ENCODE results near the gene PTPN9.
A peak's percentile ranks its signal among the peaks of the same experiment; 100 is the strongest.
"Not testable (repeated sequence)": the region's sequence is repeated elsewhere in the genome, so short reads cannot be mapped to it uniquely, and the experiment has no call there.

Gene PTPN9

DNA sequence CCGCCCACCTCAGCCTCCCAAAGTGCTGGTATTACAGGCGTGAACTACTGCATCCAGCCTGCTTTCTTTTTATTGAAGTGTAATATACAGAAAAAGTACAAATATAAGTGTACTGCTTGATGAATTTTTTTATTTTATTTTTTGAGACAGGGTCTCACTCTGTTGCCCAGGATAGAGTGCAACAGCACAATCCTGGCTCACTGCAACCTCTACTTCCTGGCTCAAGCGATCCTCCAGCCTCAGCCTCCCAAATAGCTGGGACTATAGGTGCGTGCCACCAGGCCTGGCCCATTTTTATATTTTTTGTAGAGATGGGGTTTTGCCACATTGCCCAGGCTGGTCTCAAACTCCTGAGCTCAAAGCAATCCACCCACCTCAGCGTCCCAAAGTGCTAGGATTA, 3.8 kb upstream of the PTPN9 start:
- not testable (repeated sequence) for DNase-seq (ENCODE audit: low spot score)

- DNase-seq (ENCODE audit: low spot score): peak; percentile 27
These were observed 755 bp downstream of the PTPN9 start for GRCh38 chr15:75578173-75578947.

GRCh38 chr15:75577401-75578172, 1.5 kb downstream of the PTPN9 start:
- DNase-seq (ENCODE audit: low spot score): peak; percentile 55

DNA sequence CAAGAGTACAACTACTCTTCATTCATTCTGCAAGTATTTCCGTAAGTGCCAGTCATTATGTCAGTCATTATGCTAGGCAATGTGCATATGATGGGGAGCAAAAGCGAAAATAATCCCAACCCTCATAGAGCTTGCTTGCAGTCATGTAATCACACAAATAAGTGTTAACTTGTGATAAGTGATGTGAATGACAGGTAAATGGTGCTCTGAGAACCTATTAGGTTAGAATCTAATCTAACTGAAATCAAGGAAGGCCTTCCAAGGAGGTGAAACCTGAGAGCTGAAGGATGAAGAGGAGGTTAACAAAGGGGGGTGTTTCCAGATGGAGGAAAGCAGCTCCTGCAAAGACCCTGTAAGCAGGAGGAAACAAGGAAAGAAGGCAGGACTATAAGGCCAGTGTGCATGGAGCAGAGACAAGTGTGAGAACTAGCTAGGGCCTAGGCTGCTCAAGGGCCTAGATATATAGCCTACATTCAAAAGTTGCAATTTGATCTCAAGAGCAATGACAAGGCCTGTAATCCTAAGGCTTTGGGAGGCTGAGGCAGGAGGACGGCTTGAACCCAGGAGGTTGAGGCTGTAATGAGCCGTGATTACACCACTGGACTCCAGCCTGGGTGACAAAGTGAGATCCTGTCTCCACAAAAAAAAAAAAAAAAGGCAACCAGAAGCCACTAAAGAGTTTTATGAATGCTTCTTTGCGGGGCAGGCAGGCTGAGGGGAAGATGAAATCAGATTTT, 5.3 kb downstream of the PTPN9 start:
- no peak for DNase-seq (ENCODE audit: low spot score)

GRCh38 chr15:75570126-75570845, 8.8 kb downstream of the PTPN9 start:
- DNase-seq (ENCODE audit: low spot score): no peak

- no peak for DNase-seq (ENCODE audit: low spot score)
These were observed 13.8 kb downstream of the PTPN9 start for GRCh38 chr15:75565062-75565970.

- no peak for DNase-seq (ENCODE audit: low spot score)
These were observed 17.2 kb downstream of the PTPN9 start for GRCh38 chr15:75561888-75562287.

DNA sequence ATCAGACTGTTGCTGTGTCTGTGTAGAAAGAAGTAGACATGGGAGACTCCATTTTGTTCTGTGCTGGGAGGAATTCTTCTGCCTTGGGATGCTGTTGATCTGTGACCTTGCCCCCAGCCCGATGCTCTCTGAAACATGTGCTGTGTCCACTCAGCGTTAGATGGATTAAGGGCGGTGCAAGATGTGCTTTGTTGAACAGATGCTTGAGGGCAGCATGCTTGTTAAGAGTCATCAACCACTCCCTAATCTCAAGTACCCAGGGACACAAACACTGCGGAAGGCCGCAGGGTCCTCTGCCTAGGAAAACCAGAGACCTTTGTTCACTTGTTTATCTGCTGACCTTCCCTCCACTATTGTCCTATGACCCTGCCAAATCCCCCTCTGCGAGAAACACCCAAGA, 19.8 kb downstream of the PTPN9 start:
- not testable (repeated sequence) for DNase-seq (ENCODE audit: low spot score)

DNA sequence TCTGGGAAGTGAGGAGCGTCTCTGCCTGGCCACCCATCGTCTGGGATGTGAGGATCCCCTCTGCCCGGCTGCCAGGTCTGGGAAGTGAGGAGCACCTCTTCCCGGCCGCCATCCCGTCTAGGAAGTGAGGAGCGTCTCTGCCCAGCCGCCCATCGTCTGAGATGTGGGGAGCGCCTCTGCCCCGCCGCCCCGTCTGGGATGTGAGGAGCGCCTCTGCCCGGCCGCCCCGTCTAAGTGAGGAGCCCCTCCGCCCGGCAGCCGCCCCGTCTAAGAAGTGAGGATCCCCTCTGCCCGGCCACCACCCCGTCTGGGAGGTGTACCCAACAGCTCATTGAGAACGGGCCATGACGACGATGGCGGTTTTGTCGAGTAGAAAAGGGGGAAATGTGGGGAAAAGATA, 20.2 kb downstream of the PTPN9 start:
- not testable (repeated sequence) for DNase-seq (ENCODE audit: low spot score)

DNA sequence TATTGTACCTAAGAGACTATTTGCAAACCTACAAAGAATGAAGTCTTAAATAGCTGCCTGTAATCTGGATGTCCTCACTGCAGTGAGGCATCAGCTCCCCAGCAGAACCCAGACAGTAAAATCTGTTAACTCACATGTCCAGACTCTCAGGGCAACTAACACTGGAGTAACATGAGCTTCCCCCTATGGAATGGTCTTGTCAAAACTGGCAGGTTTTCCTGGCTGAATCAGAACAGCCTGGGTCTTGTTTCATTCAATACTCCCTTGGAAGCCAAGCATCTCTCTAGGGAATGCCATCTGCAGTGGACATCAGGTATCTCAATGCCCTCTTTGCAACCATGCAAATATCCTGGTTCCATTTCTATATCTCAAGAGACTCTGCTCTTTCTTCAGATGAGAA, 24.4 kb downstream of the PTPN9 start:
- DNase-seq (ENCODE audit: low spot score): no peak

DNA sequence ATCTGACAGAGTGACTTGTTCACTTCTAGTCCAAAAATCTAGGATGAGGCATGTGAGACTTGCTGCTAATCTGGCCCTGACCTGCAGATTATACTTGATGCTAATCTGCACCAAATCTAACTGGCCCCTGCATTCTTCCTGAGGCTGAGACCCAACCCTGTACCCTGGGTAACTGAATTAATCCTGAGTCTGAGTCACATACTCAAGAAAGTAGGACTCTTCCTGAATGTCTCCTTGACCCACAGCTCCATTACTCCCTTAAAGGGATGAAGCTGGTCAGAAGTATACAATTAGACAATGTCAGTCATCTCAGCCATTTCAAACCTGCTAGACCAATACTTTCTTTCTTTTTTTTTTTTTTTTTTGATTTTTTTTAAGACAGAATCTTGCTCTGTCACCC, 25.5 kb downstream of the PTPN9 start:
- no peak for DNase-seq (ENCODE audit: low spot score)

GRCh38 chr15:75551091-75551490, 28.0 kb downstream of the PTPN9 start:
- no peak for DNase-seq (ENCODE audit: low spot score)

GRCh38 chr15:75545064-75545463, 34.1 kb downstream of the PTPN9 start:
- DNase-seq (ENCODE audit: low spot score): no peak

DNA sequence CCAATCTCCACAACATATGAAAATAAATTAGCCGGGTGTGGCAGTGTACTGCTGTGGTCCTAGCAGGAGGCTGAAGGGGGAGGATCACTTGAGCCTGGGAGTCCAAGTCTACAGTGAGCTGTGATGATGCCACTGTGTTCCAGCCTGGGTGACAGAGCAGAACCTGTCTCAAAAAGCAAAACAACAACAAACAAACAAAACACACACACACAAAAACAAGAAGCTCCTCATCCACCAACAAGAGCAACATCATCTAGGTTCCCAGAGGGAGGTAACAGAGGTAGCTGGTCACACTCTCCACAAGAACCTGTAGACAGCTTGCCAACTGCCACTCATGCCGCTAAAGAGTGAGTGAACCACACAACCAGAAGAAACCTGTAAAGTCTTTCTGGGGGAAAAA, 34.8 kb downstream of the PTPN9 start:
- no peak for DNase-seq (ENCODE audit: low spot score)

- DNase-seq (ENCODE audit: low spot score): not testable (repeated sequence)
These were observed 36.1 kb downstream of the PTPN9 start for GRCh38 chr15:75542949-75543545.

DNA sequence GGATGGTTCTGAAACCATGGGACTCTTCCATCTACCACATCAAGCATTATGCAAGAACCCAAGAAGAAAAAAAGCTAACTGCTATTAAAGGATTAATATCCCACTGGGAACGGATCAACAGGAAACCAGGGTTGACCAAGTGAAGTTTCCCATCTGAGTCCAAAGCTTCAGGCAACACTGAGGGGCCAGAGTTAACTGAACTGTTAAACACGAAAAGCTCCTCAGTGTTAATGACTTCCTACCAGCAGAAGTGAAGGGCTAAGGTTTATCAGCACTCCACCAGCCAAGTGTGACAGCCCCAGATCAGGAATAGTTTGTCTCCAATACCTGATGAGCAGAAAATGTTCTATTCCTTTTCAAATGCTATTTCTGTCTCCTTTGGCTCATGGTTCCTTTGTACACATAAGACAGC, 36.7 kb downstream of the PTPN9 start:
- no peak for DNase-seq (ENCODE audit: low spot score)

DNA sequence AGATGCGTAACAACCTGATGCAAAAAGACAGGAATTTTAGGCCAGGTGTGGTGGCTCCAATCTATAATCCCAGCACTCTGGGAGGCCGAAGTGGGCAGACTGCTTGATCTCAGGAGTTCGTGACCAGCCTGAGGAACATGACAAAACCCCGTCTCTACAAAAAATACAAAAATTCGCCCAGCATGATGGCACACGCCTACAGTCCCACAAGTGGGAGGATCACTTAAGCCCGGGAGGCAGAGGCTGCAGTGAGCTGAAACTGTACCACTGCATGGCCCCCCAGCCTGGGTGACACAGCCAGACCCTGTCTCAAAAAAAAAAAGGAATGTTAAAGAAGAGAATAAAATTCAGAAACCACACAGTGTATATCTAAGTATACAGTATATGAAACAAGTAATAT, 40.7 kb downstream of the PTPN9 start:
- DNase-seq (ENCODE audit: low spot score): no peak

DNA sequence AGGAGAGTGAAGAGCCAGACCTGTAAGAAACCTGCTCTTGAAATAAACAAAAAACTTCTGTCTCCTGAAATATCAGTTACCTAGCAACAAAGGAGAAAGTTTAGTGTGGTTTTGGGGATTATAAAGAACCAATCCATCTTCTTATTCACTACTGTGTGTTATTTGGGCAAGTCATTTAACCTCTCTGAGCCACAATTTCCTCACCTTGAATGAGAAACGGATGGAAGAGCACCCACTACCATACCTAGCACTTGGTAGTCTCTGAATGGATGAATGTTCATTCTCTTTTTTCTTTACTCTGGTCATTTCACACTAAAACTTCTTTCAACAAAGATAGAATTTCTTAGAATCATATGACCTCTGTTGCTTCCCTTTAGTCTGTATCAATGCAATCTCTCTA, 45.2 kb downstream of the PTPN9 start:
- DNase-seq (ENCODE audit: low spot score): no peak

DNA sequence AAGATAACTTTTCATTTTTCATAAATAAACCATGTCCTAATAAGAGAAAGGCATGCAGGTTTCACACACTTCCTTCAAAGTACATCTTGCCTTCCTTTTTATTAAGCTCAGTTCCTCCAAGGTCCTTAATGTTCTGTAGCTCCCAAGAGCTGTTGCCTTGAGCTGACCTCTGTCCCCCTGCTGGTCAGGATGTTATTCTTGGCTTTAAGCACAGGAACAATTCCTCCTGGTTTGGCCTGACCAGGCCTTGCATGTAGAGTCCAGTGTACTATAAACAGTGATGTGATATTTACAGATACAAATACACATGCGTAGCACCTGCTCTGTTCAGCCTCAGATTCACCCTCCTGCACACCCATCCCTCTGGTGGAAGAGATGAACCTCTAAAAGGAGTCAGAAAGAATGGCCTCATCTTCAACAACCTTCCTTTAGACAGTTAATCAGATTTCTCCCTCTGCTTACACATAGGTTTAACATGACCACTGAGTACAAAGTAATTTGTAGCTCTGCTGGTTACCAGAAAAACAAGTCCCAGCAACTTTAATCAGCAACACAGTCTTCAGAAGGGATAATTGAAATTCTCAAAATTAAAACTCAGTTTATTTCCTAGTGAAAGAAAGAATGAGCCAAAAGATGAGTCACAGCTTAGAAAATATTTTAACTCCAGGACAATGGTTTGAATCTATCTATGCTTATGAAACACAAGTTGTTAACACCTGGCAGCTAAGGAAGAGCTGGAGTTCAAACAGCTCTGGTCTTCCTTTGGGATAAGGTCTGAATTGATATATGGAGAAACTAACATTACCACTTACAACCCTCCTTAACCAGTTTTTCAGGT, 46.5 kb downstream of the PTPN9 start:
- peak; percentile 64 for DNase-seq (ENCODE audit: low spot score)

DNA sequence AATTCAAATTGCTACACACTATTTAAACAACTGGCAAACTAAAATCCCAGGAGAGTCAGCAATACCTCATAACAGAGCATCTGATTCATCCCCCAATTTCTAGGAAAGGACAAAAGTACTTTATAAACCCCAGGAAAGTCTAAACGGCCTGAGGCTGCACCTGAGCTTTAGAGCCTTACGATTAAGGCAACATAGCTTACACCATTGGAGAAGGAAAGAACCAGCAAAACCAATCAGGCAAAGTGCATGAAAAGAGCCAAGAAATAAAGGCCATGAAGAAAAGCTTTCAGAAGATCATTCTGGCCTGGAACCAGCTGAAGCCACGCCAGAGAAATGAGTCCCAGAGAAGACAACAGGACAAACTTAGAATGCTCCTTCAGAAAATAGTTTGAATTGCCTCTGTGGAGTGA, 48.1 kb downstream of the PTPN9 start:
- peak; percentile 50 for DNase-seq (ENCODE audit: low spot score)

Data from cerebellar cortex (tissue), 1 donor.